Lower lobe of right lung (tissue), 2 donors: ENCODE results near the gene ANO4. TPM values are rescaled to one million over a fixed set of nuclear protein-coding genes. Genes with fewer than 3 reads are reported as not detected.

Experiments used
- ATAC-seq, 2 donors: fragments of 200-7000 bp; cut with Tn5 transposase; one replicate each; pipeline ENCODE4 v1.9.1; 2020 to 2022; ENCODE audit warnings: mild to moderate bottlenecking in 2 of 2, moderate library complexity in 2 of 2
- DNase-seq: peaks from one replicate; pipeline ENCODE4 v3.0.0-alpha.2; 2020
- H3K27ac ChIP-seq: fragments of 200-600 bp; one replicate; pipeline ENCODE4 v1.8.0; 2022
- H3K27me3 ChIP-seq: fragments of 200-600 bp; one replicate; pipeline ENCODE4 v1.8.0; 2022; ENCODE audit warnings: low read depth
- H3K36me3 ChIP-seq: fragments of 200-600 bp; one replicate; pipeline ENCODE4 v1.8.0; 2022; ENCODE audit warnings: mild to moderate bottlenecking
- H3K4me1 ChIP-seq: fragments of 200-600 bp; one replicate; pipeline ENCODE4 v1.8.0; 2022
- H3K4me3 ChIP-seq: fragments of 200-600 bp; one replicate; pipeline ENCODE4 v1.8.0; 2022; ENCODE audit warnings: mild to moderate bottlenecking
- H3K9me3 ChIP-seq: fragments of 200-600 bp; one replicate; pipeline ENCODE4 v1.8.0; 2022
- intact Hi-C: fragments of 100-400 bp; cut with DNase I; formaldehyde crosslinking; loops from one replicate; pipeline ENCODE4 v1.11.0; 2022
- total RNA-seq: library from RNA; stranded (reverse); fragmentation: NEBNext Ultra II Directional; extraction: Animal tissue kit (Norgen Biotek cat#: 25700); gene quantifications from one replicate; pipeline ENCODE4 v1.2.1, GENCODE V29; 2021
- TF ChIP-seq, protein P1 (sequence below): fragments of 200-600 bp; IDR thresholded peaks from one replicate; pipeline ENCODE4 v1.8.0; 2022; ENCODE audit warnings: antibody characterized with exemption, mild to moderate bottlenecking
- donor health status: DM: no; HTN: yes; CAD: no; lungs with severe emphysema.

The ANO4 gene
- total RNA-seq, 1 donor from 2014 or later: 0.74 TPM

GRCh38 chr12:100790552-100790951, 4.0 kb upstream of the ANO4 start:
- DNase-seq: no peak
- Histone ChIP-seq H3K9me3 (no peaks in the 10 kb centered on the region), H3K36me3 (no peaks in the 10 kb centered on the region), H3K4me1 (no peaks in the 10 kb centered on the region), H3K27me3 (no peaks in the 10 kb centered on the region), H3K27ac (no peak overlapping the region), H3K4me3 (no peak overlapping the region)
- no peak for ATAC-seq
- TF ChIP-seq, protein P1, sequence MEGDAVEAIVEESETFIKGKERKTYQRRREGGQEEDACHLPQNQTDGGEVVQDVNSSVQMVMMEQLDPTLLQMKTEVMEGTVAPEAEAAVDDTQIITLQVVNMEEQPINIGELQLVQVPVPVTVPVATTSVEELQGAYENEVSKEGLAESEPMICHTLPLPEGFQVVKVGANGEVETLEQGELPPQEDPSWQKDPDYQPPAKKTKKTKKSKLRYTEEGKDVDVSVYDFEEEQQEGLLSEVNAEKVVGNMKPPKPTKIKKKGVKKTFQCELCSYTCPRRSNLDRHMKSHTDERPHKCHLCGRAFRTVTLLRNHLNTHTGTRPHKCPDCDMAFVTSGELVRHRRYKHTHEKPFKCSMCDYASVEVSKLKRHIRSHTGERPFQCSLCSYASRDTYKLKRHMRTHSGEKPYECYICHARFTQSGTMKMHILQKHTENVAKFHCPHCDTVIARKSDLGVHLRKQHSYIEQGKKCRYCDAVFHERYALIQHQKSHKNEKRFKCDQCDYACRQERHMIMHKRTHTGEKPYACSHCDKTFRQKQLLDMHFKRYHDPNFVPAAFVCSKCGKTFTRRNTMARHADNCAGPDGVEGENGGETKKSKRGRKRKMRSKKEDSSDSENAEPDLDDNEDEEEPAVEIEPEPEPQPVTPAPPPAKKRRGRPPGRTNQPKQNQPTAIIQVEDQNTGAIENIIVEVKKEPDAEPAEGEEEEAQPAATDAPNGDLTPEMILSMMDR: no peak
- intact Hi-C loops: no loop called here

GRCh38 chr12:100793182-100793581, 1.4 kb upstream of the ANO4 start:
- intact Hi-C loops: no loop called here
- Histone ChIP-seq H3K4me1 (no peaks in the 10 kb centered on the region), H3K36me3 (no peaks in the 10 kb centered on the region), H3K27ac (no peak overlapping the region), H3K4me3 (no peak overlapping the region), H3K9me3 (no peaks in the 10 kb centered on the region), H3K27me3 (no peaks in the 10 kb centered on the region)
- ATAC-seq (no peak), DNase-seq (no peak)
- TF ChIP-seq, protein P1: no peak

GRCh38 chr12:100795174-100795799, 711 bp downstream of the ANO4 start:
- intact Hi-C loops: no loop called here
- no peak overlapping the region for H3K4me3 ChIP-seq
- DNase-seq: no peak

DNA sequence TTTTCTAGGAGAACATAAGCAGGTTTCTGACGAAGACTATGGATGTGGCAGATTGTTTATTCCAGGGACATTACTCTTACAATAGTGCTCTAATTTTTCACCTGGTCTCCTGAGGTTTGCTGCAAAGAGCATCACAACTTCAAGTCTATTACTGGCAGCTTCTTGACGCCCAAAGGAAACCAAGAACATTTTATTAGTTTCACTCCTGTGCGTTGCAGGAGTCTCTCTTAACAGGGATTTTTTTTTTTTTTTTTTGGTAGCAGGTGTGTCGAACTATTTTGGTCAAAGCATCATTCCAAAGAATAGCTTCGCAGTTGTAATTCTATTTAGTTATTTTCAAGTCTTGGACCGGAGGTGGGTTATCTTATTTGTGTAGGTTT, 1.2 kb downstream of the ANO4 start:
- TF ChIP-seq, protein P1: no peak
- Histone ChIP-seq H3K36me3 (no peaks in the 10 kb centered on the region), H3K27me3 (no peaks in the 10 kb centered on the region), H3K4me1 (no peaks in the 10 kb centered on the region), H3K9me3 (no peaks in the 10 kb centered on the region), H3K27ac (no peak overlapping the region), H3K4me3 (no peak overlapping the region)
- intact Hi-C loops: no loop called here
- DNase-seq: no peak
- no peak for ATAC-seq

More at GRCh38 chr12:100795174-100795799, 711 bp downstream of the ANO4 start:
- no peak overlapping the region for H3K27ac ChIP-seq
- ATAC-seq: no peak
- H3K27me3 ChIP-seq: no peaks in the 10 kb centered on the region
- no peaks in the 10 kb centered on the region for H3K9me3 ChIP-seq
- no peaks in the 10 kb centered on the region for H3K4me1 ChIP-seq
- TF ChIP-seq, protein P1: no peak
- no peaks in the 10 kb centered on the region for H3K36me3 ChIP-seq

DNA sequence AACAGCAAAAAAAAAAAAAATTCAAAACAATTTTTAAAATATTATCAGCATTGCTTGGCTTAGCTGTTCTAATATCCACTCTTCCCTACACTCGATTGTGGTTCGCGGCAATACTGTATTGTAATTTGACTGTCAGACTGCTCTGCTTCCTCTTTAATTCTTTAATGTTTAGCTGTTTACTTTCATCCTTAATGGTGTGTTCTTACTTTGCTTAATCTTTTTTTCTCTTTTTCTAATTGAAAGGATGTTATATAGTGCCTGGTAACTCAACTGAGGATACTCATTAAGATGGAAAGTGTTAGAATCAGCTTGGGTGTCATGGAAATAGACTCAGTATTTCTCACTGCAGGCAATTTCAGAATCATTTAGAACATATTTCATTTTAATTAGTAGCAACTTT, 2.0 kb downstream of the ANO4 start:
- Histone ChIP-seq H3K4me1 (no peaks in the 10 kb centered on the region), H3K27me3 (no peaks in the 10 kb centered on the region), H3K36me3 (no peaks in the 10 kb centered on the region), H3K9me3 (no peaks in the 10 kb centered on the region), H3K4me3 (no peak overlapping the region), H3K27ac (no peak overlapping the region)
- DNase-seq (no peak), ATAC-seq (no peak)
- intact Hi-C loops: no loop called here
- TF ChIP-seq, protein P1: no peak
